Stromal cell of bone marrow (primary cell): Measurements from ENCODE around the gene APPL2.
"Not testable (repeated sequence)": the region's sequence is repeated elsewhere in the genome, so short reads cannot be mapped to it uniquely, and the experiment has no call there.

Experiments
- DNase-seq: peaks from one replicate; pipeline ENCODE4 v3.0.0-alpha.2; 2012; ENCODE audit warnings: low read depth

Gene APPL2

DNA sequence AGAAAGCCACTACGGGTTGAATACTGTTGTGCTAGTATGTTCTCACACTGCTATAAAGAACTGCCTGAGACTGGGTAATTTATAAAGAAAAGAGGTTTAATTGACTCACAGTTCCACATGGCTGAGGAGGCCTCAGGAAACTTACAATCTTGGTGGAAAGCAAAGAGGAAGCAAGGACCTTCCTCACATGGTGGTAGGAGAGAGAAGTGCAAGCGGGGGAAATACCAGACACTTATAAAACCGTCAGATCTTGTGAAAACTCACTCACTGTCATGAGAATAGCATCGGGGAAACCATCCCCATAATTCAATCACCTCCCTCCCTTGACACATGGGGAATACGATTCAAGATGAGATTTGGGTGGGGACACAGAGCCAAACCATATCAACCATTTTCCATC lies 20.5 kb upstream of the APPL2 start:
- DNase-seq: not testable (repeated sequence)

DNA sequence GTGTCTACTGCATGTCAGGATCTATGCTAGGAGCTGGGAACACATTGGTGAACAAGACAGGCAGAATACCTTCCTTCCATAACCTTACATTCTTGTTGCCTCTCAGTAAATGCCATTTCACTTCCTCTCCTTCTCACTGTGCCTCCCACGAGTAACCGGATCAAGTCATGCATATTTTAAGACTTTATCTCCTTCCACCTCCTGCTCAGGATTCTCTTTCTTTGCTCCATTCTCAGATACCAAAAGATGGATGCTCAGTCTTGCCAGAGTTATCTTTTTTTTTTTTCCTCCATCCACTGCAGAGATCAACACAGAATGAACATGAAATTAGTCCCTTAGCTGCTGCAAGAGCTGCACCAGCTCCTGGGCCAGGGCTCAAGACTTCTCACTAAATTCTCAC lies 20.0 kb upstream of the APPL2 start:
- no peak for DNase-seq

DNA sequence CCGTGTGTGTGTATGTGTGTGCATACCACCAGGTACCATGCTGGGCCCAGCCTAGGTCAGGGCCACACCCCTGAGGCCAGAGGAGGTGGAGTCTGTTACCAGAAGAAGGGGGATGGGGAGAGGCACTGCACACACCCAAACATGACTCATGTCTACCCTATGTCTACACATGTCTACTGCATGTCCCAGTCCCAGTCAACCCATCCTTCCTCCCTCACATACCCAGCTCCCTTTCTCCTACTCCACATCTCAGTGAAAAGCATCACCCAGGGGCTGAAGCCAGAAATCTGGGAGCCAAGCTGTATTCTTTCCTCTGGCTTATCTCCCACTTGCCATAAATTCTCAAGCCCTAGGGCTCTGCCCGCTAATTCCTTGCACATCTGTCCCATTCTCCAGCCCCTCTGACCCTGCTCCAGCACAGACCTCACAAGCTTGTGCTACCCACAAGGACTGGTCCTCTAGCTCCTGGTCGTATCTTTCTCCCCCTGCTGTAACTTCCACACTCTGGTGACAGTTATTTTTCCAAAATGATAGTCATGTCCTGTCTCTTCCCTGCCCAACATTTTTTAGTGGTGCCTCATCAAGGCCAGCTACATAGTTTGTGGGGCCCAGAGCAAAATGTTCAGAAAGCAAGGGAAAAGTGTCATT lies 18.0 kb upstream of the APPL2 start:
- peak; percentile 48 for DNase-seq

DNA sequence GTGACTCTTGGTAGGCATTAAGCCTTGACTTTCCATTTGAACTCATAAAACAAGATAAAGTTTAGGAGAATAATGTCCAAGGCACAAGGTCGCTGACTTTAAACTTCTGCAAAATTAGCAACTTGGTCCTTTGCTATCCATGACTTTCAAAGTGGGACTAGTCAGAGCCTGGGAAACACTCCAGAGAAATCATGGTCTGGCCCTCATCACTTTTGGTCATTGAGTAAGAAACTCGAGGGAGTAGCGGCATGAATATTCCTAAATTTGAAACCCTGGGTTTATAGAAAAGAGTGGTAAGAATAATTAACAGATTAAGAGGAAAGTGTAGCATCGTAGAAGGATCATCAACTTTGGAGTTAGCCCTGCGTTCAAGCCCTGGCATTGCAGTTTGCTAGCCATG lies 16.9 kb upstream of the APPL2 start:
- DNase-seq: peak; percentile 60

DNA sequence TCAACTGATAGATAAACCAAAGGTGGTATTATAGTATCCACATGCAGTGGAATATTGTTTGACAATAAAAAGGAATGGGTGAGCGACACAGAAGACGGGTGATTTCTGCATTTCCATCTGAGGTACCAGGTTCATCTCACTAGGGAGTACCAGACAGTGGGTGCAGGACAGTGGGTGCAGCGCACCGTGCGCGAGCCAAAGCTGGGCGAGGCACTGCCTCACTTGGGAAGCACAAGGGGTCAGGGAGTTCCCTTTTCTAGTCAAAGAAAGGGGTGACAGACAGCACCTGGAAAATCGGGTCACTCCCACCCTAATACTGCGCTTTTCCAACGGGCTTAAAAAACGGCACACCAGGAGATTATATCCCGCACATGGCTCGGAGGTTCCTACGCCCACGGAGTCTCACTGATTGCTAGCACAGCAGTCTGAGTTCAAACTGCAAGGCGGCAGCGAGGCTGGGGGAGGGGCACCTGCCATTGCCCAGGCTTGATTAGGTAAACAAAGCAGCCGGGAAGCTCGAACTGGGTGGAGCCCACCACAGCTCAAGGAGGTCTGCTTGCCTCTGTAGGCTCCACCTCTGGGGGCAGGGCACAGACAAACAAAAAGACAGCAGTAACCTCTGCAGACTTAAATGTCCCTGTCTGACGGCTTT lies 9.9 kb upstream of the APPL2 start:
- DNase-seq: not testable (repeated sequence)

DNA sequence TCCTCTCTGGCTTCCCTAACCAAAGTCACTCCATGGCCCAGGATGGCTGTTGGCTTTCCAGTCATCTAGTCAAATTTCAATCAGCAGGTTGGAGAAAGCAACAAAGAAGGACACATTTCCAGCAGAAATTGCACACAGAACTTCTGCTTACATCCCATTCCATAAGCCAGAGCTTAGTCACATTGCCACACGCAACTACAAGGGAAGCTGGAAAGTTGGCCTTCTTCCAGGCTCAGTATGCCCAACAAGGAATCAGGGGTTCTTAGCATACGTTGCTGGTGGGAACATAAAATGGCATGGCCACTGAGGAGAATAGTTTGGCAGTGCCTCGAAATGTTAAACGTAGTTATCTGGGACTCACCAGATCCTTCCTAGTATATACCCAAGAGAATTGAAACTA lies 9.3 kb upstream of the APPL2 start:
- DNase-seq: no peak

DNA sequence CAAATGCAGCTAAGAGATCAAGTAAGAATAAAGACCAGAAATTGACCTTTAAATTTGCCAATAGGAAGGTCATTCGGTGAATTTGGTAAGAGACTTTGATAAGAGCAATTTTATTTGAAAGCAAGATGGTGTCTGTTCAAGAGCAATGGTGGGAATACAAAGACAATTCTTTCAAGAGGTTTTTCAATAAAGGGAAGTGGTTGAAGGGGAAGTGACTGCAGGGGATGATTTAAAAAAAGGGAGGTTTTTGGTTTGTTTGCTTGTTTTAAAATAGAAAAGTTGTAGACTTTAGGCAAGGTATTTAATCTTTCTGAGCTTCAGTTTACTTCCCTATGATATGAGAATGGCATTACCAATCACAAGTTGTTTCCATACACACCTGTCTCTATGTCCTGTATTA lies 4.3 kb upstream of the APPL2 start:
- DNase-seq: no peak

DNA sequence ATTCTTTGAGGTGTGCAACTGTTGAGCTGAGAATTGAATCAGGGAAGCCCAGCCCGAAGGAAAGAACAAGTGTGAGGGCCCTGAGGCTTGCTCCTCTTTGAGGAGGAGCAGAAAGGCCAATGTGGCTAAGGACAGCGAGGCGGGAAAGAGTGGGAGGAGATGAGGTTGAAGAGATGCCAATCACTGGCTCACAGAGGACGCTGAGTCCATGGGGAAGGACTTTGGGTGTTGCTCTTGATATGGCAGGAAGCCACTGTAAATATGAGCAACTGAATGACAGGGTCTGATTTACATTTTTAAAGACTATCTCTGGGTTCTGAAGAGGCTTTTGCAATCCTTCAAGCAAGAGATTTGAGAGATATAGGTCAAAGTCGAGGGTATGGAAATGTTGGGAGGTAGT lies 3.3 kb upstream of the APPL2 start:
- no peak for DNase-seq

DNA sequence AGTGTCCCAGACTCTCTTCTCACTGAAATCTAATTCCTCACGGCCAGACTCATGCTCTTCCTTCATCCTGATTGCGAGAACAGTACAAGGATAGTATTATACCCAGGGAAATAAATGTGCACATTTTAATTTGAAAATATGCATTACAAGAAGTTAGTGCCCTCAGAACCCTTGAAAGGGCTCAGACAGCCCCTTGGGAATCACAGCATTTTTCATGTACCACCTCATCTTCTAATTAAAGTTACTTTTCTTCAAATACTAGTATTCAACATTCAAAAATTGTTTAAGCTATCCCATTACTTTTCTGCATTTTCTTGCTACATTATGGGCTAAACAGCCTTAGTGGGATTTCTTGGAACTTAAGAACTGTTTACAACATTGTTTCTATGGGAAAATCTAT lies 1.7 kb upstream of the APPL2 start:
- DNase-seq: no peak

DNA sequence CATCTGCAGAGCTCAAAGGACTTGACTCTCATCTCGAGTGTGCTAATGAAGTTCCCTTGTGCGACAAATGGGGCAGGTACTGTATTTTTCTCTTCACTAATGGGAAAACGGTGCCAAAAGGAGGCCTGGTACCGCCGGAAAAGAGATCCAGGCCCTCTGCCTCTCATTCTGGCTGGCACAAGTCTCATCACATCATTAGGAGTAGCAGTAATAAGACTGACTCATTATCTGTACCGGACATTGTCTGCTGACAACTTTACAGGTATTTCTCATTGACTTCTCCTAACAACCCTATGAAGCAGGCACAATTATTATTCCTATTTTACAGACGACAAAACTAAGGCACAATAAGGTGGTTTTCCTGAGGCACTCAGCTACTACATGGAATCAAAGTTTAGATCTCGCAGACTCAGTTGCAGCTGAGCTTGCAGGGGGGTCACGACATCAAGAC lies 668 bp downstream of the APPL2 start:
- no peak for DNase-seq

DNA sequence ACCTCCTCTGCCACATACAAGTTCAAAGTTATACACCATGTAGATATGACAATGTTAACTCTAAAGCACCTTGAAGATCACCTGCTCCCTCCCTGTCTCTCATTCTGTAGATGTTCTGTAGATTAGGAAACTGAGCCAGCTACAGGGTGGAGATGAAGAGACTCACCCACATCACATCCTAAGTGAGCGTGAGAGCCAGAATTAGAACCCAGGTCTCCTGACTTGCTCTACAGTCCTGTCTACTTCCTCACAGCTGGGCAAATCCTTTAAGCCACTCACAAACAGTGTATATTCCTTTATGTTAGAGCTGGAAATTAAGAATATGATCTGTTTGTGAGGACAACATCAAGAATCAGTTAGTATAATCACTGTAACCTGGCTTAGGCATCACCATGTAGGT lies 1.8 kb downstream of the APPL2 start:
- no peak for DNase-seq

DNA sequence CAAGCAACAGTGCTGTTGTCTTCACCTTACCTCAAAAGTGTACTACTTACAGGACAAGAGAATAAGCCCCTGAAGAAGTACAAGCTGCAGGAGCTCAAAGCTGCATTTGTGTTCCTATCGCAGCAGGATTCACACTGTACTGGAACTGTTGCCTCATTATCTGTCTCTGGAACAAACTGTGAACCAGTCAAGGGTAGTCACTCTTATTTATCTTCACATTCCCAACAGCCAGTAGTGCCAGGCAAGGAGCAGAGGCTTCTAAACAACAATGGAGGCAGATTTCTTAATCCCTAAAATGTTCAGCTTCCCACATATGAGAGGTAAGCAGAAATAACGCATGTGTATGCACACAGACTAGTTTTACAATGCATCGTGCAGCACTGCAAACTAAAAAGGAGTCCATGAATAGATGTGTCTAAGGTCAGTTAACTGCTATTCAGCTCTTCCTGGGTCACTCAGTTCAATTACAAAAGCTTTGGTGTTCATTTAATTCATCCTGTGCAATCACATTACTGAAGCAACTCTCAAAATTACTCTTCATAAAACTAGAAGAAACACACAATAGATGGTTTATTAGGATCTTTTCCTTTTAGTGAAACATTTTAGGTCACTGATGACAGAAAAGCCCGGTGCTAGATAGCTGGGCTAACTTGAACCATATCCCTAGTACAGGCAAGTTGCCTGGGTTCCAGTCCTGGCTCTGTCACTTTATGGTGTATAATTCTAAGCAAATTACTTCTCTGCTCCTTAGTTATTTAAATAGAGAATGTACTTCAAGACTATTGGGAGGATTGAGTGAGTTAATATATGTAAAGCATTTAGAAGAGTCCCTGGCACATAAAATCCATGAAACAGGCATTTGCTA lies 2.7 kb downstream of the APPL2 start:
- DNase-seq: no peak

DNA sequence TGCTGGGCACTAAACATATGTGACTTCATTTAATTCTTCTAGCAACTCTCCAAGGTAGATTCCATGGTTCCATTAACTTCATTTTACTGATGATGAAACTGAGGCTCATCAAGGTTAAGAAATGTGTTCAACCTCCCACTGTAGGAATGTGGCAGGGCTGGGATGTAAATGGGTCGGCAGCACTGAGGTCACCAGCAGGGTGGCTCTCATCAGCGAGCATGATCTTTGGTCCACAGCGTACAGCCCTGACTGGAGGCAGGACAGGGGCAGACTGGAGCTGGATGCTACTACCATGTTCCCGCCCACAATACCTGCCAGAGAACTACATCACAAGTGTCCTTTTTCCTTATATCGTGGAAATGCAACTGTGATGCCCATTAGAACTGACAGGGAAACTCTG lies 4.6 kb downstream of the APPL2 start:
- DNase-seq: no peak

DNA sequence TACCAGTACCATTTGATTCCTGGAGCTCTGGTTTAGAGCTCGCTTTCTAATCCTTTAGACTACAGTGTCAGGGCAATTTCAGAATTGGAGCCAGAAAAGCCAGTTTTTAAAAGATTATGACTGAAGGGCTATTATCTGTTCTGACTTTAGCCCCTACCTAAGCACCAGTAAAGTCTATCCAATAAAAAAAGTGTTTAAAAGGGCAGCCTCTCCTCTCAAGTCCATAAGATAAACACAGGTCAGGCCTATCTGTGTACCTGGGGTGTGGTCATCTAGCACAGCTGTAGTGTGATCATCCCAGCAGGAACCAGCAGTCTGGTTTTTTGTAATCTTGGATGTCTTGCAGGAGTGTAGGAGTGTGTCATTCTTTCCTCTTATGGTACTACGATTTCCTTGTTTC lies 6.6 kb downstream of the APPL2 start:
- no peak for DNase-seq

DNA sequence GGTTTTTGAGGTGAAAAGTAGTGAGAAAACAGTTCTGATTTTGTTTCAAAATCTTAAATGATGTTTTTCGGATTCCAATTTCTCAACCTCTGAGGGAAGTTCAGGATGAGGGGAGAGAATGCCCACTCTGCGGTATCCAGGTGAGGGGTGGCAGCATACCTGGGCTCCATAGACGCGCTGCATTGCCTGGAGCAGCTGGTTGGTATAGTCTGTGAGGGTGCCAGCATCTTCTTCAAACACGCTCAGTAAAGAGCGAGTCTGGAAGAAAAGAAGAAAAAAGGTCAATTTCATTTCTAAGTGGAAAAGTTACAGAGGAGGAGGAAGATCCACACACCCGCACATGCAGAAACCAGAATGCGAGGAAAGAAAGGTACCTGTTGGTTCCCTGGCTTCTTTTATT lies 7.0 kb downstream of the APPL2 start:
- DNase-seq: no peak

DNA sequence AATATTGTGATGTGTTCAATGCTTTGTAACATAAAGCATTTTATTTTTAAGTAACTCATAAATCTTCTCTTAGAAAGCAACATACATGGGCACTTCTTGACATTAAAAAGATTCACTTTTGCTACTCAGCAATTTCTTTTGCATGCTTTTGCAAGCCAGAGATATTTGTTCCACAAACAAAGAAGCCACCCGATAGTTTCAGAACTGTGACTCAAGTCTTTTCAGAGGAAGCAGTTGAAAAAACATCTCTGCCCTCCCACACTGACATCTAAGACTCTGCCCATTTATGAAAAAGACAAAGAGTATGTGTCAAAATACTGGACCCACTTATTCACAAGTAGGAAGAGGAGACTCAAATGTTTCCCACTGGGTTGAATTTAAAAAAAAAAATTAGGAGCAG lies 7.5 kb downstream of the APPL2 start:
- DNase-seq: peak; percentile 78

DNA sequence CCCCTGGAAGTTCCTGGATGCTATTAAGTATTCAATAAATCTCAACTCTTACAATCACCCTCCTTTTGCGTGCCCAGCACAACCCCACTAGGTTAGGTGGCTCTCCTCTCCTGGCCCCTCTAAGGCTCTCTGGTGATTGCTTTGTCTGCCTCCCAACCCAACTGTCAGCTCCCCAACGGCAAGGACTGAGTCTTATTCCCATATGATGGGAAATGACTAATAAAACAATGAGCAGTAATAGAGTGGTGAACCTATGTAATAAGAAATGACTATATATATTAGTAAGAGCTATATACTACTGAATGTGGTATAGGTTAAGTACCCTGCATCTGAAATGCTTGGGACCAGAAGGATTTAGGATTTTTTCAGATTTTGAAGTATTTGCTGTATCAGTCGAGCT lies 8.1 kb downstream of the APPL2 start:
- DNase-seq: no peak

DNA sequence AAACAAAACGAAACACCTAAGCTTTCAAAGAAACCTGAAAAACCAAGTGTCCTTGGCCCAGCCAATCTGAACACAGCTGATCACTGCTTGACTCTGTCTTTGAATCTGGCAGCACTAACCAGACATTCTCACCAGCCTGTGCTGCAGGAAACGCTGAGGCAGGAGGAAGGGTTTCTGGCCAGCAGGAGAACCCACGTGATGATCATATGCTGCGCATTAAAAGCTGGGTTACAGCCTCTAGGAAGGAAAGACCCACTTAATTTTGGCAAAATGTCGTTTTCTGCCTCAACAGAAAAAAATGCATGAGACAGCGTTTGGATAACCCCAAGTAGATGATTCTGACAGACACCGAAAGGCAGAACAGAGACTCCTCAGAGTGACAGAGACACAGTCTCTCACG lies 9.8 kb downstream of the APPL2 start:
- peak; percentile 98 for DNase-seq

DNA sequence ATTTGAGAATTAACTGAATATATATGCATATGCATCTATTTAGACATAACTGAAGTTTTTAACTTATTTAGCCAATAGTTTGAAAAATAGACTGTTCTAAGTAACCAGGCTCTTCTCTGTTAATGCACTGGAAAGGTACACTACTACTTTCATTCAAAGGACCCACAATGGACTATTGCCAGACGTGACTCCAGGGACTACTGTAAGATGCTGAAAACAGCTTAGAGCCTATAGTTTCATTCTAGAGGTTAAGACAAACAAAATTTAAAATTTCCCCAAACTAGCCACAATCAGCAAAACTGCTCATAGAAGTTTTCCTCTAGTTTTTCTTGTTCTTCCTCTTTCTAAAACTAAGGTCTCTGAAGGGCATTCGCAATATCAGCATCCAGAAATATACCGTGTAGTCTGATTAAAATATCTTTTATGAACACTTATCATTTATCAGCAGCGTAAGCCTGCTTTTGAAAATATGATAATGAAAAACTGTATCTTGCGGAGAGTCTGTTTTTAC lies 10.4 kb downstream of the APPL2 start:
- no peak for DNase-seq

DNA sequence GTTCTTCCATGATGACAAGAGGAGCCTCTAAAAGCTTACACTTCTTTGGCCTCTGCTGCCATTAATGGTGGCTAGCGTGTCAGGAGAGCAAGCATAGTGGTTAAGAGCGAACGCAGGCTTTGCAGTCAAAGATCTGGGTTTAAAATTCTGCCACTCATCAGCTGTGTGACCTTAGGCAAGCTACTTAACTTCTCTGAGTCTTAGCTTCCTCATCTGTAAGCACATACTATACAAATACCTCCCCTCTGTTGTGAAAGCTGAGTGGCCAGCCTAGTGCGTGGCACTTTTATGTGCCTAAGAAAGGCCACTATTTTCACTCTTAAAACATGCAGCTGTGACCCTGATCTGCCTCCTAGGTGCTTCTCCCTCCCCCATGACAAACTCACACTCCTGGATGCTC lies 11.6 kb downstream of the APPL2 start:
- no peak for DNase-seq

DNA sequence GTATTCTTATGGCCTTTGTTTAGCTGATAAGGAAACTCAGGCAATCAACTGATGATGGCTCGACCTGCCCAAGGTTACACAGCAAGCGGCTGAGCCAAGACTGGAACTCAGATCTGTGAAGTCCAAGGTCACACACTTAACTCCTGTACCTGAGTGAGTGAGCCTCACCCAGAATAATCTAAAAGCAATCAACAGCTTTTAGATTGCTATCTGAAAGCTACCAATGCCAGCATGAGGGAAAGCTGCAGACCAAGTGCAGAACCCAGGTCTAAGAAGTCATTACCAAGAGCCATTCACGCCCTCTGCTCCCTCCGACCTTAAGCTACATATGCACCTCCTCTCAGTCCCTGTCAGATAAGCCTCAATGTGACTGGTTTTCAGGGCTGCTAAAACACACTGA lies 12.1 kb downstream of the APPL2 start:
- DNase-seq: no peak

DNA sequence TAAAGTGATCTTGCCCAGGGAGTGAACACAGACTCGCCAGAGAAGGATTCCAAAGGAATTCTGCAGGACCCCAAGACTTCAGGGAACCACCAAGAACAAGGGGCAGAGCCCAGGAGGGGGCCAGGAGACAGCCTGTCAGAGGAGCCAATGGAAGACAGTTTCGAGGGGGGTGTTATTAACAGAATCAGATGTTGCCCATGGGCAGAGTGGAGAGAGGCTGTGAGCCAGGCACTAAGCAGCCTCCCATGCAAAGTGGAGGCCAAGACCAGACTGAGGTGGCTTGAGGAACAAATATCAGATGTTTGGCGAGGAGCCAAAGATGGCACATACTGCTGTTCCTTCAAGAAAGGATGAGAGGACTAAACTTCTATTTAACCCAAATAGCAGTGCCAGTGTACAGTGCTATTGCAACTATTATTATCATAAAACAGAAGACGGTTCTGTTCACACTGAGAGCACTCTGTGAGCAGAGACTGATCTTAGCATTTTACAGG lies 12.6 kb downstream of the APPL2 start:
- DNase-seq: no peak
